ENCODE measurements around the gene SERGEF. TPM values are rescaled to one million over a fixed set of nuclear protein-coding genes. Genes with fewer than 3 reads are reported as not detected.

The SERGEF gene
- polyA plus RNA-seq, 2 of the 4 experiments (the other 2 are of a cell fraction), result 20.7 to 24.1 TPM

- no peaks in the 10 kb centered on the region for H3K4me1 ChIP-seq
- H3K9me3 ChIP-seq, result no peaks in the 10 kb centered on the region
- FAIRE-seq (no peak), DNase-seq (ENCODE audit: low read depth in 1 of 2, low spot score in 1 of 2) (no peak), ATAC-seq (no peak)
- no peak for TF ChIP-seq ZFP36 (IDR thresholded peaks at IDR 0.05; ENCODE audit: borderline replicate concordance, partially characterized antibody)
- 85% methylated on average over 3 of the region's 3 CpGs for WGBS (ENCODE audit: missing lambda C conversion rate)
- H3K27ac ChIP-seq, result no peak overlapping the region
- POLR2A ChIA-PET, result no interaction called here
- no peak overlapping the region for H3K4me3 ChIP-seq
- CTCF ChIA-PET, result interaction anchor here (1.2 to 2.0 kb wide), 2 partner anchors 31 to 67 kb away, joined by 3 to 5 read pairs; no protein-coding TSS in a partner anchor
- no peak overlapping the region for H3K4me2 ChIP-seq
These were observed 214.1 kb downstream of the SERGEF start for GRCh38 chr11:17798716-17799115.

- Histone ChIP-seq H3K4me1 (no peaks in the 10 kb centered on the region), H3K27ac (no peak overlapping the region), H3K4me2 (no peak overlapping the region), H3K9me3 (no peaks in the 10 kb centered on the region), H3K4me3 (no peak overlapping the region)
- ChIA-PET POLR2A (no interaction called here), CTCF (interaction anchor here (1.2 to 2.0 kb wide), 2 partner anchors 31 to 67 kb away, joined by 3 to 5 read pairs; no protein-coding TSS in a partner anchor)
- FAIRE-seq, result no peak
- 70% methylated on average over 6 of the region's 6 CpGs for WGBS (ENCODE audit: missing lambda C conversion rate)
- ATAC-seq, result no peak
- no peak for DNase-seq (ENCODE audit: low read depth in 1 of 2, low spot score in 1 of 2)
- TF ChIP-seq TFCP2L1 (CRISPR knock-in tag; IDR thresholded peaks at IDR 0.05) (no peak), KDM1A (IDR thresholded peaks at IDR 0.05; ENCODE audit: low read depth) (no peak), MAX (IDR thresholded peaks at IDR 0.05) (no peak), CHD2 (IDR thresholded peaks at IDR 0.05; ENCODE audit: low read length, partially characterized antibody) (no peak), HOXB5 (CRISPR knock-in tag; IDR thresholded peaks at IDR 0.05) (no peak), BHLHE40 (IDR thresholded peaks at IDR 0.05; ENCODE audit: low read depth, low read length) (no peak), ZNF302 (CRISPR knock-in tag; IDR thresholded peaks at IDR 0.05) (no peak), NR3C1 (IDR thresholded peaks at IDR 0.05) (no peak), EHMT2 (IDR thresholded peaks at IDR 0.05; ENCODE audit: low read depth) (no peak), ELK1 (IDR thresholded peaks at IDR 0.05; ENCODE audit: low read depth, low read length) (no peak), RNF2 (IDR thresholded peaks at IDR 0.05; ENCODE audit: borderline replicate concordance, low read depth) (no peak), ZFP36 (IDR thresholded peaks at IDR 0.05; ENCODE audit: borderline replicate concordance, partially characterized antibody) (no peak)
These were observed 214.6 kb downstream of the SERGEF start for GRCh38 chr11:17798253-17798652.

GRCh38 chr11:17796154-17796553, 216.7 kb downstream of the SERGEF start:
- DNase-seq (ENCODE audit: low read depth in 1 of 2, low spot score in 1 of 2) (no peak), FAIRE-seq (no peak), ATAC-seq (no peak)
- H3K9me3 ChIP-seq, result no peaks in the 10 kb centered on the region
- H3K4me1 ChIP-seq, result no peaks in the 10 kb centered on the region
- no peak overlapping the region for H3K27ac ChIP-seq
- ChIA-PET CTCF (interaction anchor here (0.8 kb wide), 1 partner anchor 65 kb away, joined by 3 read pairs; no protein-coding TSS in a partner anchor), POLR2A (no interaction called here)
- TF ChIP-seq ZNF302 (CRISPR knock-in tag; IDR thresholded peaks at IDR 0.05) (no peak), CEBPB (IDR thresholded peaks at IDR 0.05) (no peak)
- no peak overlapping the region for H3K4me2 ChIP-seq
- 70% methylated on average over 2 of the region's 2 CpGs for WGBS (ENCODE audit: missing lambda C conversion rate)
- H3K4me3 ChIP-seq, result no peak overlapping the region

- DNase-seq (ENCODE audit: low read depth in 1 of 2, low spot score in 1 of 2), result no peak
- Histone ChIP-seq H3K9me3 (no peaks in the 10 kb centered on the region), H3K4me3 (no peak overlapping the region), H3K4me1 (peaks cover 7% of the 10 kb centered on the region; the same call in 1 of the 3 replicates), H3K4me2 (no peak overlapping the region), H3K27ac (no peak overlapping the region)
- no peak; a peak in 1 of 6 replicates for ATAC-seq
- ChIA-PET POLR2A (no interaction called here), CTCF (no interaction called here)
- 85% methylated on average over 5 of the region's 5 CpGs for WGBS (ENCODE audit: missing lambda C conversion rate)
- FAIRE-seq, result no peak
- no peak for TF ChIP-seq FOSB (CRISPR knock-in tag; IDR thresholded peaks at IDR 0.05)
These were observed 217.9 kb downstream of the SERGEF start for GRCh38 chr11:17794981-17795380.

GRCh38 chr11:17793642-17794170, 219.1 kb downstream of the SERGEF start:
- FAIRE-seq, result no peak
- ChIA-PET CTCF (interaction anchor here (1.0 kb wide), 1 partner anchor 77 kb away, joined by 3 read pairs; no protein-coding TSS in a partner anchor), POLR2A (no interaction called here)
- Histone ChIP-seq H3K4me1 (peaks cover 7% of the 10 kb centered on the region; the same call in 1 of the 3 replicates), H3K27ac (no peak overlapping the region), H3K9me3 (no peaks in the 10 kb centered on the region), H3K4me2 (no peak overlapping the region), H3K4me3 (no peak overlapping the region)
- no peak for TF ChIP-seq ESRRA (IDR thresholded peaks at IDR 0.05; ENCODE audit: borderline replicate concordance, low read length)
- no peak for TF ChIP-seq EHF (CRISPR knock-in tag; IDR thresholded peaks at IDR 0.05)
- TF ChIP-seq KDM1A (IDR thresholded peaks at IDR 0.05; ENCODE audit: low read depth), result no peak
- TF ChIP-seq ZC3H11A (IDR thresholded peaks at IDR 0.05), result no peak
- no peak for TF ChIP-seq POLR2A (IDR thresholded peaks at IDR 0.05; ENCODE audit: low read length)
- DNase-seq (ENCODE audit: low read depth in 1 of 2, low spot score in 1 of 2), result no peak
- ATAC-seq, result no peak
- 73% methylated on average over 7 of the region's 7 CpGs for WGBS (ENCODE audit: missing lambda C conversion rate)

Measured in A549 (cell line).